IMR-90 (cell line): ENCODE measurements around the gene PARP12. TPM values are rescaled to one million over a fixed set of nuclear protein-coding genes. Genes with fewer than 3 reads are reported as not detected.
"Not testable (repeated sequence)": the region's sequence is repeated elsewhere in the genome, so short reads cannot be mapped to it uniquely, and the experiment has no call there.

Experiments
- ATAC-seq: fragments of 200-7000 bp; cut with Tn5 transposase; 2 replicates; pipeline ENCODE4 v1.9.1; 2020; ENCODE audit warnings: low read depth, mild to moderate bottlenecking, moderate library complexity
- BruUV-seq: library from RNA; stranded (reverse); fragments of 400-500 nt; replicated peaks from 2 replicates; lab custom pipeline; 2021; lab: Mats Ljungman, UMichigan
- CTCF ChIA-PET: fragments of 300-600 bp; formaldehyde crosslinking; extraction: SDS; loops from one replicate; lab custom pipeline; 2021; ENCODE audit warnings: antibody characterized with exemption; lab: Yijun Ruan, JAX
- POLR2A ChIA-PET: fragments of 300-600 bp; sonication (Branson Sonifier 250); formaldehyde crosslinking; loops from one replicate; lab custom pipeline; 2022; ENCODE audit warnings: antibody characterized with exemption; ENCODE audit not compliant: unreplicated experiment; lab: Charles Lee
- DNase-seq: peaks from one replicate; pipeline ENCODE4 v3.0.0; 2013
- H2AFZ ChIP-seq: replicated peaks from 2 replicates; pipeline ENCODE3; 2013; ENCODE audit warnings: low read length, mild to moderate bottlenecking; ENCODE audit not compliant: poor library complexity
- H2AK5ac ChIP-seq: 2 replicates; pipeline ENCODE4 v1.6.1; 2013; ENCODE audit warnings: low read depth, low read length, inconsistent platforms
- H2AK9ac ChIP-seq: replicated peaks from 2 replicates; pipeline ENCODE3; 2013; ENCODE audit warnings: mild to moderate bottlenecking, low read depth, low read length, moderate library complexity; ENCODE audit not compliant: poor library complexity
- H2BK120ac ChIP-seq: 2 replicates; pipeline ENCODE4 v1.6.1; 2013; ENCODE audit warnings: low read depth, low read length, inconsistent platforms
- H2BK15ac ChIP-seq: 3 replicates; pipeline ENCODE4 v1.6.1; 2013; ENCODE audit warnings: low read depth, low read length, inconsistent platforms
- H2BK20ac ChIP-seq: 2 replicates; pipeline ENCODE4 v1.6.1; 2013; ENCODE audit warnings: low read depth, mild to moderate bottlenecking, inconsistent platforms, low read length, moderate library complexity
- H2BK5ac ChIP-seq: 2 replicates; pipeline ENCODE4 v1.6.1; 2013; ENCODE audit warnings: mild to moderate bottlenecking, low read depth, low read length, inconsistent platforms; ENCODE audit not compliant: poor library complexity, severe bottlenecking
- H3K14ac ChIP-seq: replicated peaks from 2 replicates; pipeline ENCODE4 v1.6.1; 2013; ENCODE audit warnings: low read depth, low read length, inconsistent platforms
- H3K18ac ChIP-seq: 2 replicates; pipeline ENCODE4 v1.6.1; 2013; ENCODE audit warnings: low read depth, low read length, control low read depth
- H3K23ac ChIP-seq: 2 replicates; pipeline ENCODE4 v1.6.1; 2013; ENCODE audit warnings: low read depth, low read length, inconsistent platforms
- H3K27ac ChIP-seq: 2 replicates; pipeline ENCODE4 v1.5.1; 2013; ENCODE audit warnings: mild to moderate bottlenecking, control low read depth, low read length; ENCODE audit not compliant: insufficient read depth
- H3K27me3 ChIP-seq: 2 replicates; pipeline ENCODE4 v1.6.1; 2013; ENCODE audit warnings: low read length; ENCODE audit not compliant: control insufficient read depth, insufficient read depth
- H3K36me3 ChIP-seq: 2 replicates; pipeline ENCODE4 v1.6.1; 2013; ENCODE audit warnings: low read length, mixed read lengths; ENCODE audit not compliant: control insufficient read depth, insufficient read depth
- H3K4ac ChIP-seq: 2 replicates; pipeline ENCODE4 v1.6.1; 2013; ENCODE audit warnings: low read depth, low read length, inconsistent platforms
- H3K4me1 ChIP-seq: 2 replicates; pipeline ENCODE4 v1.6.1; 2013; ENCODE audit warnings: low read length, mixed read lengths; ENCODE audit not compliant: control insufficient read depth, insufficient read depth
- H3K4me2 ChIP-seq: 2 replicates; pipeline ENCODE4 v1.6.1; 2013; ENCODE audit warnings: low read depth, mild to moderate bottlenecking, control low read depth, low read length, moderate library complexity
- H3K4me3 ChIP-seq: 2 replicates; pipeline ENCODE4 v1.5.1; 2013; ENCODE audit warnings: low read depth, mild to moderate bottlenecking, control low read depth, low read length, moderate library complexity; ENCODE audit not compliant: insufficient read depth
- H3K56ac ChIP-seq: 2 replicates; pipeline ENCODE4 v1.6.1; 2013; ENCODE audit warnings: low read length, inconsistent platforms; ENCODE audit not compliant: insufficient read depth; ENCODE audit errors: extremely low read depth
- H3K79me1 ChIP-seq, 2 experiments: 2 replicates each; pipeline ENCODE4 v1.6.1; 2013; ENCODE audit warnings: low read length in 2 of 2, inconsistent platforms in 1 of 2, low read depth in 1 of 2
- H3K9ac ChIP-seq: 2 replicates; pipeline ENCODE4 v1.6.1; 2013; ENCODE audit warnings: low read depth, low read length, control low read depth
- H3K9me1 ChIP-seq: 2 replicates; pipeline ENCODE4 v1.6.1; 2013; ENCODE audit warnings: low read length, inconsistent platforms; ENCODE audit not compliant: insufficient read depth
- H3K9me3 ChIP-seq: 2 replicates; pipeline ENCODE4 v1.6.1; 2013; ENCODE audit warnings: low read length; ENCODE audit not compliant: control insufficient read depth, insufficient read depth
- H4K20me1 ChIP-seq: 2 replicates; pipeline ENCODE4 v1.6.1; 2013; ENCODE audit warnings: low read length, inconsistent platforms; ENCODE audit not compliant: insufficient read depth
- H4K5ac ChIP-seq: 2 replicates; pipeline ENCODE4 v1.6.1; 2013; ENCODE audit warnings: mild to moderate bottlenecking, low read depth, low read length, control low read depth
- H4K8ac ChIP-seq, 2 experiments: 2 replicates each; pipeline ENCODE4 v1.6.1; 2013; ENCODE audit warnings: low read depth in 2 of 2, low read length in 2 of 2, control low read depth in 1 of 2, inconsistent platforms in 1 of 2
- H4K91ac ChIP-seq: 2 replicates; pipeline ENCODE4 v1.6.1; 2013; ENCODE audit warnings: low read depth, low read length, inconsistent platforms; ENCODE audit not compliant: insufficient read depth
- WGBS, 2 experiments: methylation state at CpG; one replicate each; pipeline versions ENCODE4 v1.1.5 to v1.1.7; 2013; ENCODE audit warnings: missing lambda C conversion rate in 2 of 2; ENCODE audit not compliant: insufficient read length in 1 of 2; ENCODE audit errors: extremely low coverage in 2 of 2; 5-methylcytosine and 5-hydroxymethylcytosine counted together
- dilution Hi-C: fragments of 300-500 bp; cut with HindIII; formaldehyde crosslinking; loops from one replicate; pipeline ENCODE4 v1.14.3; 2018; ENCODE audit warnings: low sequenced_read_pairs; ENCODE audit not compliant: unreplicated experiment
- in situ Hi-C: fragments of 300-500 bp; cut with MboI; formaldehyde crosslinking; loops from 3 replicates; pipeline ENCODE4 v1.14.3; 2019; ENCODE audit warnings: low sequenced_read_pairs, inconsistent platforms, mixed read lengths
- intact Hi-C: fragments of 100-400 bp; cut with micrococcal nuclease; formaldehyde crosslinking; loops from 2 replicates; pipeline ENCODE4 v1.10.0; 2022
- polyA plus RNA-seq, 3 experiments: library from polyadenylated mRNA; depleted of rRNA; stranded (reverse); fragments of >200 nt; gene quantifications; 2 replicates each; pipeline ENCODE4 v1.2.3, GENCODE V29; 2012; ENCODE audit warnings: low replicate concordance in 1 of 3
- total RNA-seq: library from RNA; depleted of rRNA; stranded (reverse); fragments of >200 nt; gene quantifications from 2 replicates; pipeline ENCODE4 v1.2.3, GENCODE V29; 2012

Gene PARP12
- total and polyA plus RNA-seq, 2 of the 4 experiments (the other 2 are of a cell fraction) = 7.2 to 11.3 TPM

DNA sequence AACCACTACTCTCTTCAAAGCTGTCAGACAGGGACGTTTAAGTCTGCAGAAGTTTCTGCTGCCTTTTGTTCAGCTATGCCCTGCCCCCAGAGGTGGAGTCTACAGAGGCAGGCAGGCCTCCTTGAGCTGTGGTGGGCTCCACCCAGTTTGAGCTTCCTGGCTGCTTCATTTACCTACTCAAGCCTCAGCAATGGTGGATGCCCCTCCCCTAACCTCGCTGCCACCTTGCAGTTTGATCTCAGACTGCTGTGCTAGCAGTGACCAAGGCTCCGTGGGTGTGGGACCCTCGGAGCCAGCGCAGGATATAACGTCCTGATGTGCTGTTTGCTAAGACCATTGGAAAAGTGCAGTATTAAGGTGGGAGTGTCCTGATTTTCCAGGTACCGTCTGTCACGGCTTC lies 46.0 kb upstream of the PARP12 start:
- H2BK120ac ChIP-seq, H3K4me1 ChIP-seq, H3K27ac ChIP-seq, H3K56ac ChIP-seq, H3K27me3 ChIP-seq, H3K4me3 ChIP-seq, H3K23ac ChIP-seq, H3K79me1 ChIP-seq, H4K5ac ChIP-seq, H2AK5ac ChIP-seq, H3K4me2 ChIP-seq, dilution Hi-C loops, in situ Hi-C loops, H3K4ac ChIP-seq, BruUV-seq, ATAC-seq, H3K9ac ChIP-seq, H3K9me1 ChIP-seq, H4K8ac ChIP-seq, intact Hi-C loops, CTCF ChIA-PET, H2BK15ac ChIP-seq, H2BK20ac ChIP-seq, H3K18ac ChIP-seq, H3K9me3 ChIP-seq, H4K20me1 ChIP-seq, H2BK5ac ChIP-seq, H2AFZ ChIP-seq, DNase-seq, H2AK9ac ChIP-seq, POLR2A ChIA-PET, H3K14ac ChIP-seq, H4K91ac ChIP-seq: not testable (repeated sequence)
- 100% methylated on average over 2 of the region's 8 CpGs; no CpG with 5 or more reads in 1 of the 2 experiments for WGBS, 2 experiments
- peaks cover 11% of the 10 kb centered on the region for H3K36me3 ChIP-seq
